Lower leg skin (tissue), 3 donors: ENCODE measurements around the gene CCDC91.

Experiments used
- CTCF ChIP-seq, 3 donors: fragments of 450-650 bp; IDR thresholded peaks; one replicate each; pipeline ENCODE4 v1.5.1; 2016; ENCODE audit warnings: antibody characterized with exemption in 3 of 3, mild to moderate bottlenecking in 3 of 3, moderate library complexity in 2 of 3
- POLR2A ChIP-seq, 2 donors: fragments of 450-650 bp; IDR thresholded peaks; one replicate each; pipeline ENCODE4 v1.6.1; 2016 to 2017; ENCODE audit warnings: antibody characterized with exemption in 2 of 2, mild to moderate bottlenecking in 1 of 2, moderate library complexity in 1 of 2

GRCh38 chr12:28173440-28173839 lies 16.8 kb upstream of the CCDC91 start:
- TF ChIP-seq POLR2A (IDR thresholded peaks at IDR 0.05) (no peak), CTCF (IDR thresholded peaks at IDR 0.05) (no peak)
